ENCODE measurements around the gene EGFR.

Gene EGFR

GRCh38 chr7:55085511-55086412 lies 66.9 kb downstream of the EGFR start:
- no peak for DNase-seq

GRCh38 chr7:55086413-55087201 lies 67.8 kb downstream of the EGFR start:
- no peak for DNase-seq

- no peak for DNase-seq
These were observed 68.7 kb downstream of the EGFR start for GRCh38 chr7:55087521-55087961.

GRCh38 chr7:55088107-55088506 lies 69.3 kb downstream of the EGFR start:
- no peak for DNase-seq

GRCh38 chr7:55088620-55089019 lies 69.8 kb downstream of the EGFR start:
- no peak for DNase-seq

- no peak for DNase-seq
These were observed 73.6 kb downstream of the EGFR start for GRCh38 chr7:55092186-55092974.

- no peak for DNase-seq
These were observed 74.2 kb downstream of the EGFR start for GRCh38 chr7:55092975-55093373.

GRCh38 chr7:55093674-55094073 lies 74.9 kb downstream of the EGFR start:
- no peak for DNase-seq

GRCh38 chr7:55094092-55094690 lies 75.4 kb downstream of the EGFR start:
- DNase-seq, result no peak

GRCh38 chr7:55095672-55096071 lies 76.9 kb downstream of the EGFR start:
- no peak for DNase-seq

- DNase-seq, result no peak
These were observed 77.5 kb downstream of the EGFR start for GRCh38 chr7:55096323-55096722.

- DNase-seq, result no peak
These were observed 78.3 kb downstream of the EGFR start for GRCh38 chr7:55097100-55097499.

GRCh38 chr7:55099066-55099820 lies 80.4 kb downstream of the EGFR start:
- no peak for DNase-seq

GRCh38 chr7:55099821-55100543 lies 81.2 kb downstream of the EGFR start:
- no peak for DNase-seq

GRCh38 chr7:55100544-55101327 lies 81.9 kb downstream of the EGFR start:
- DNase-seq, result no peak

GRCh38 chr7:55101359-55101758 lies 82.5 kb downstream of the EGFR start:
- no peak for DNase-seq

- no peak for DNase-seq
These were observed 85.3 kb downstream of the EGFR start for GRCh38 chr7:55104123-55104522.

GRCh38 chr7:55104712-55105433 lies 86.1 kb downstream of the EGFR start:
- no peak for DNase-seq

- DNase-seq, result no peak
These were observed 87.1 kb downstream of the EGFR start for GRCh38 chr7:55105952-55106351.

- no peak for DNase-seq
These were observed 89.1 kb downstream of the EGFR start for GRCh38 chr7:55107946-55108345.
